NCI-H1694 (cell line): ENCODE results near the gene RPL10L.

Experiments
- DNase-seq: peaks from one replicate; lab custom pipeline; 2025; lab: John Stamatoyannopoulos, UW

Gene RPL10L

GRCh38 chr14:46651526-46652144 lies at the start of gene RPL10L:
Gene RPL10L (minus strand): TSS chr14:46651781. CDS start chr14:46651736, 45 bp downstream.
- no peak for DNase-seq

GRCh38 chr14:46691819-46692218 lies 40.2 kb upstream of the RPL10L start:
- DNase-seq = no peak

- no peak for DNase-seq
These were observed 35.1 kb upstream of the RPL10L start for GRCh38 chr14:46686652-46687051.

GRCh38 chr14:46672128-46672527 lies 20.5 kb upstream of the RPL10L start:
- no peak for DNase-seq

GRCh38 chr14:46663382-46663781 lies 11.8 kb upstream of the RPL10L start:
- no peak for DNase-seq

GRCh38 chr14:46661728-46662127 lies 10.1 kb upstream of the RPL10L start:
- DNase-seq = no peak

GRCh38 chr14:46653031-46653755 lies 1.6 kb upstream of the RPL10L start:
- no peak for DNase-seq

GRCh38 chr14:46646796-46647195 lies 4.8 kb downstream of the RPL10L start:
- no peak for DNase-seq

GRCh38 chr14:46626876-46627275 lies 24.7 kb downstream of the RPL10L start:
- no peak for DNase-seq
